ENCODE results near the gene MBTPS1.

MBTPS1 gene

GRCh38 chr16:84032458-84033178, 84.1 kb downstream of the MBTPS1 start:
- DNase-seq: no peak

DNA sequence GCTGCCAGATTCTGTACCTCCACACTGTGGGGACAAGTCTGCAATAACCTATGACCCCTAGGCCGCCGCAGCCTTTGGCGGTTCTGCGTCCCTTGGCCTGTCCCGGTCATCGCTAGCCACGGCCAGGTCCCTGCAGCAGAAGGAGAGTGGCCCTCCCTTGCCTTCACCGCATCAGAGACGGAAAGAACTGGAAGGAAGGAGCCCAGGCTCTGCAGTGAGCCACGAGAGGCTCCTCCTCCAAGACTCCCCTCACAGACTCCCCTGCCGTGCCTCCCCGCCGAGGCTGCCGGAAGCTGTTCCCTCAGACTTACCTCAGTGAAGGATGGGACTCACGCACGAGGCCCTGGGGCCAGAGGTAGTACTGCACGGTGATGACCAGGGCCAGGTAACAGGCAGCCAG, 85.2 kb downstream of the MBTPS1 start:
- no peak for DNase-seq

- no peak for DNase-seq
These were observed 87.3 kb downstream of the MBTPS1 start for GRCh38 chr16:84029297-84030047.

GRCh38 chr16:84027625-84028024, 89.1 kb downstream of the MBTPS1 start:
- DNase-seq: no peak

- no peak for DNase-seq
These were observed 90.1 kb downstream of the MBTPS1 start for GRCh38 chr16:84026606-84027005.

DNA sequence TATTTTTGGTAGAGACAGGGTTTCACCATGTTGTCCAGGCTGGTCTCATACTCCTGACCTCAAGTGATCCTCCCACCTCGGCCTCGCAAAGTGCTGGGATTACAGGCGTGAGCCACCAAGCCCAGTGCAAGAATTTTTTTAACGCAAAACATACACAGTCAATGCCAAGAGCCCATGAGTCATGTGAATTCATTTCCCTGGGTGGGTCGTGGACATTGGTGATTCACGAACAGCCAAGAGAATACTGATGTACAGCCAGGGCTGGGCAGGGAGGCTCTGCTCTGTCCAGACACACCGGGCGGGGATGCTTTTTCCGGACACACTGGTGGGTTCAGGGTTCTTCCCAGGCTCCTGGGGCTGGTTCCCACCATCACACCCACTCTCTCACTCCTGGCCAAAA, 91.9 kb downstream of the MBTPS1 start:
- no peak for DNase-seq

- DNase-seq: no peak
These were observed 94.1 kb downstream of the MBTPS1 start for GRCh38 chr16:84022644-84023043.

DNA sequence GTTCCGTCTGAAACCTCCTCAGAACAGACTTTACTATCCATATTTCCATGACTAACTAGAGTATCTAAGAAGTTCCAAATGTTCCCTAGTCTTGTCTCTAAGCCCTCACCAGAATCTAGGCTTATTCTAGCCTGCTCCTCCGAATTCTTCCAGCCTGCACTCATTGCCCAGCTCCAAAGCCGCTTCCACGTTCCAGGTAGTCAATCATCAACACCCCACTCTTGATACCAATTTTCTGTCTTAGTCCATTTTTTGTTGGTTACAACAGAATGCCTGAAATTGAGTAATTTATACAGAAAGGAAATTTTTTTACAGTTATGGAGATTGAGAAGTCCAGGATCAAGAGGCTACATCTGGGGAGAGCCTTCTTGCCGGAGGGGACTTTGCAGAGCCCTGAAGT, 95.3 kb downstream of the MBTPS1 start:
- no peak for DNase-seq

- no peak for DNase-seq
These were observed 96.4 kb downstream of the MBTPS1 start for GRCh38 chr16:84020353-84020752.

- no peak for DNase-seq
These were observed 98.0 kb downstream of the MBTPS1 start for GRCh38 chr16:84018710-84019109.

- DNase-seq: no peak
These were observed 100.3 kb downstream of the MBTPS1 start for GRCh38 chr16:84016477-84016876.

DNA sequence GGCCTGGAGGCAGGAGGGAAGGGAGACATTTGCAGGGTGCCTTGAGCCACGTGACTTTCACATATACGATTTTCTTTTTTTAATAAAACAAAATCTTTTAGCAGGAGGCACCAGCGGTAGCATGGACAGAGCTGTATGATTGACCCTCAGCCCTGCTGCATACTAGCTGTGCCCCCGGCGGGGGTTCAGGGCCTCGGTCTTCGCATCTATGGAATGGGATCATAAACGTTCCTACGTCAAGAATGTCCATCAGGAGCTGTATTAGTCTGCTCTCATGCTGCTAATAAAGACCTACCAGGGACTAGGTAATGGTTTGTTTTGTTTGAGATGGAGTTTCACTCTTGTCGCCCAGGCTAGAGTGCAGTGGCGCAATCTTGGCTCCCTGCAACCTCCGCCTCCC, 101.3 kb downstream of the MBTPS1 start:
- DNase-seq: no peak

- DNase-seq: no peak
These were observed 102.0 kb downstream of the MBTPS1 start for GRCh38 chr16:84014570-84015327.

DNA sequence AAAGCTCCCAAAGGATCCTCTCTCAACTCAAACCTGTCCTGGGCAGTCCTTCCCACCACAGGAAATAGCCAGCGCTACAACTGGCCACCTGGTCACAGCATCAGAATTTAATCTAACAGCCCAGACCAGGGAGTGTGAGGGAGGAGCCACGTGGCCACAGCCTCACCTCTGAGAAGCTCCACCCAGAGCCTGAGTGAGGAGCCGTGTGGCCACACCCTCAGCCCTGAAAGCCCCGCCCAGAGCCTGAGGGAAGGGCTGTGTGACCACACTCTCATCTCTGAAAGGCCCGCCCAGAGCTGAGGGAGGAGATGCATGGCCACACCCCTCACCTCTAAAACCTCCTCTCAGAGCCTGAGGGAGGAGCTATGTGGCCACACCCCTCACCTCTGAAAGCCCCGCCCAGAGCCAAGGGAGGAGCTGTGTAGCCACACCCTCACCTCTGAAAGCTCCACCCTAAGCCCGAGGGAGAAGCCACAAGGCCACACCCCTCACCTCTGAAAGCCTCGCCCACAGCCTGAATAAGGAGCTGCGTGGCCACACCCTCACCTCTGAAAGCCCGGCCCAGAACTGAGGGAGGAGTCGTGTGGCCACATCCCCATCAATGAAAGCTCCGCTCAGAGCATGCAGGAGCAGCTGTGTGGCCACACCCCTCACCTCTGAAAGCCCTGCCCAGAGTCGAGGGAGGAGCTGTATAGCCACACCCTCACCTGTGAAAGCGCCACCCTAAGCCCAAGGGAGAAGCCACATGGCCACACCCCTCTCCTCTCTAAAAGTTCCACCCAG, 102.8 kb downstream of the MBTPS1 start:
- peak; percentile 88 for DNase-seq

GRCh38 chr16:84009282-84009681, 107.5 kb downstream of the MBTPS1 start:
- DNase-seq: no peak

GRCh38 chr16:84007965-84008364, 108.8 kb downstream of the MBTPS1 start:
- DNase-seq: no peak

GRCh38 chr16:84007520-84007919, 109.2 kb downstream of the MBTPS1 start:
- DNase-seq: no peak

GRCh38 chr16:84005391-84005790, 111.4 kb downstream of the MBTPS1 start:
- DNase-seq: no peak

DNA sequence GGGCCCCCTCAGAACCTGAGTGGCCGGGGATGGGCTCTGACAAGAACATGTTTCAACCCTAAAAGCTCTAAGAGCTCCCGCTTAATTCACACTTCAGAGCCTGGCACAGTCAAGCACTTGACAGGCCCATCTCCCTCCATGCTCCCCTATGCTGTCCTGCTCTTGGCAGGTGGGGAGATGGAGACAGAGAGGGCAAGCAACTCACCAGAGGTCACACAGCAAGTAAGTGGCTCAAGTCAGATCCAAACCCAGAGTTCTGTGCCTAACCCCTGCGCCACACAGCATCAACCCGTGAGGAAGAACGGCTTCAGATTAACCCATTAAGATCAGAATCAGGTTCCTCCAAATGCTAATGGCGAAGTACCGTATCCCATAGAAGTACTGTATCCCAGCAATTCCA, 112.3 kb downstream of the MBTPS1 start:
- DNase-seq: no peak

All from NCI-H1436 treated with DMSO at 0.1 percent for 48 hours (cell line).